Inflammatory macrophage (primary cell): Measurements from ENCODE around the gene NTRK2.

Source experiments
- DNase-seq, 2 donors: peaks; one replicate each; pipeline ENCODE4 v3.0.0-alpha.2; 2020 to 2022

NTRK2 gene

GRCh38 chr9:84821431-84821830 lies 151.9 kb downstream of the NTRK2 start:
- DNase-seq, result no peak

- no peak for DNase-seq
Observed at GRCh38 chr9:84822589-84823233, 153.2 kb downstream of the NTRK2 start.

DNA sequence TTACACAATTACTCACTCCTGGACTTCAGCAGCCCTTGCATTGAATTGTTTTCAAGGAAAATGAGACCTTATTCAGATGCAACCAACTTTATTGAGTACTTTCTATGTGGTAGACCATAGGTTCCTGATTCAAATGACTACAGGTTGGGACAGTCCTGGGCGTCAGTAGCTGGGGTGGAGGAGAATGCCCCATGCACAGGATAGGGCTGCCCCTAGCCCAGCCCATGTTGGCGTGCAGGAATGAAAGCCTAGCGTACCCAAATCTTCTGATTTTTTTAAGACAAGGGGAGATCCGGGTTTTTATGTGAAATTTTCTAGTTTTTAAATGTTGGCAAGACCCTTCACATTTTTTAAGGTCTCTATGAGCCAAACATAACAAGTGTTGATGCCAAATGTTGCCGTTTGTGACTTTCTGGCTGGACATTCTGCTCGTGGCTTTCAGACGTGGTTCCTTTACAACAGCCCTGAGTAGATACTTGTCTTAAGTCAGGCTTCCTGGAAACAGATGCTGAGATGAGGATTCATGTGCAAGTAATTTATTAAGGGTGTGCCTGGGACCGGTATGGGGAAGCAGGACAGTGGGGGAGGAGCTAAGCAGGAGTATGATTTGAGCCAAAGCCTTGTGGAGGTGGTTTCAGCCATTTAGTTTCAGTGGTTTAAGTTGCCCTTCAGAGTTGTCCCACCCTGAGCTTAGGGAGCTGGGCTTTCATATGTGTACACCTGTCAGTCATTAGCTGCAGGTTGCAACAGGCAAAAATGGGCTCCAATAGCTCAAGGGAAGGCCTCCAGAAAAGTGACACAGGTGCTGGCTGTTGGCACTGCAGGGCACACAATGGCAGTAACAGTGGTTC lies 154.1 kb downstream of the NTRK2 start:
- DNase-seq, result no peak

GRCh38 chr9:84827216-84827765 lies 157.8 kb downstream of the NTRK2 start:
- DNase-seq, result no peak

- DNase-seq, result no peak
Observed at GRCh38 chr9:84828046-84828445, 158.5 kb downstream of the NTRK2 start.

GRCh38 chr9:84829471-84829870 lies 159.9 kb downstream of the NTRK2 start:
- no peak for DNase-seq

DNA sequence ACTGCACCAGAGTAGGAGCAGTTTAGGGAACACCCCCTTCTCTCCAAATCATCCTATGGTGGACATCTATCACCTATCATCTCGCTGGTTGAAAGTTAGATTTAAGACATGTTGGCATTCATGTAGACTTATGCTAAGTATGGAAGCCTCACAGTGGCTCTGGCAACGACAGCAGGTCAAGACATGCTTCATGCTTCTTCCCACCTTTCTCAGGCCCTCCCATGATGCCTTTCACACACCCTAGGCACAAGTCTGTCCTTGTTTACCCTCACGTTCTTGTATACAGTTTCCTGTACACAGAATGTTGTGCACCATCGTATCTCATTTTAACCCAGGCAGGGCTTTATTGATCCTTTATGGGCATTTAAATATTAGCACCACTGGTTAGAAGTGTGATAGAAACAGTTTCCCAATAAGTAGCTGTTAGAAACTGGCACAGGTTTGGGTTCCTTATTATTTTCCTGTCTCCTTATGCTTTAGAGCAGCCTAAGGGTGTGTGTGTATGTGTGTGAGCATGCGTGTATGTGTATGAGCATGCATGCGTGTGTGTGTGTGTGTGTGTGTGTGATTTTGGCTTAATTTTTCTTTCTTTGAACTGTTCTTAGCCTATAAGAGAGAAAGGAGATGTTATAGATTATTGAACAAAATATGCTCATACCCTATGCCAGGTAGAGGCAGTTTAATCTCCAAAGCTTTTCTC lies 160.6 kb downstream of the NTRK2 start:
- DNase-seq, result no peak

DNA sequence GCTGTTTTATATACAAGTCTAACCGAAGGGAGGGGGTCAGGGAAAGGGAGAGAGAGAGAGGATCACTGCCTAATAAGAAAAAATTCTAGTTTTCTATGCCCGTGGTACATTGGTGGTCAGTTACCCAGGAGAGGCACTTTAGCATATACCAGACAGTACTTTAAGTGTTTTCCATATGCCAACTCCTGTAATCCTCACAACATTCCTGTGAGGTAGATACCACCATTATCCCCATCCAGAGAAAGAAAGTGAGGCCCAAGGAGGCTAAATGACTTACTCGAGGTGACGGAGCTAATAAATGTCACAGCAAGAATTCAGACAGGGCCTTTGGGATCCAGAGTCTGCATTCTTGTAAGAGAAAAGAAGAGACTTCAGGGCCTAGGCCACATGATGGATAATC lies 161.8 kb downstream of the NTRK2 start:
- no peak for DNase-seq

DNA sequence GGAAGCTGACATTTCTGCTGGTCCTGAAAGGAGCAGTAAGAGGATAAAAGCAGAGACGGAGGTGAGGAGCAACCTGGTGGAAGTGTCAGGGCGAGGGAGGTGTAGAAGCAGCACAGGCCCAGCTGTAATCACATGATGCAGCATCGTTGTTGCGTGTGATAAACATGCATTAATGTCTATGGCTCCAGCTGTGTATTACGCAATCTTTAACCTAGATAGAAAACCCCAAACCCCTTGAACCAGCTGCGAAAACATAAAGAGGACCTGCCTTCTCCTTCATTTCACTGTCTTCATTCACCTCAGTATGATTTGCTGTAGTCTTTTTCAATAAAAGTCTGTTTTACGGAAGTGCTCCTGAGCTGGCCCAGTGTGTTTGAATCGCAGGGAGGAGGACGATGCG lies 162.9 kb downstream of the NTRK2 start:
- no peak for DNase-seq

DNA sequence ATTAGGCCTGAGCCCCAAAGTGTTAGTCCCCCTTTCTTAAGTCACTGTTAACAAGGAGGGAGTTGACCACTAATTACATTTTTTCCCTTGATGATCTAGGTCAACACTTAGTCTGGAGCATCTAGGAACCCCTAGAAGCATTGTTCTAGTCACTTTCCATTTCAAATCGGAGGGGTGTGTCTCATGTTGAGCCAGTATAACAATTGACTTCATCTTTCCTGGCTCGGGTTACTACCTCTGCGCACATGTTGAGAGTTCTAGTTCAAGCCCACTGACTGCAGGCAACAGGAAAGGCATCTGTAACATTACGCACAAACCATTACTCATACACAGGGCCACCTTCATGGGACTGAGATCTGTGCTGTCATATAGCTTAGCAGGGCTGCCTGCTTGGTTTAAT lies 164.9 kb downstream of the NTRK2 start:
- no peak for DNase-seq

DNA sequence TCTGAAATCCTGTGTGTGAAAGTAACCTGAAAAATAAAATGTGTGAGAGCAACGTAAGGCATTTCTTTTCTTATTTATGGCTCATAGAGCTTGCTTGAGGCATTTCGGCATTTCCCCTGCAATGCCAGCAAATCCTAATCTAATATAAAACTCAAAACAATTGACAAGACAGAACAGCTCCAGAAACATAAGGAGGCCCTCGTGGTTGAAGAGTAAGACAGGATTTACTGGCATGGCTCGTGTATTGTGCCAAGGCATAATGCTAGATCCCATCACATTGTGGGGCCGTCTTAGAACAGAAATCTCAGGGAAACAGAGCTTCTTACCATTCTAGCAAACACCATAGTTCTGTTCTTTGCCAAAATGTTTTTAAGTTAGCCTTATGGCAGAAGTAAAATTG lies 166.2 kb downstream of the NTRK2 start:
- DNase-seq, result no peak

DNA sequence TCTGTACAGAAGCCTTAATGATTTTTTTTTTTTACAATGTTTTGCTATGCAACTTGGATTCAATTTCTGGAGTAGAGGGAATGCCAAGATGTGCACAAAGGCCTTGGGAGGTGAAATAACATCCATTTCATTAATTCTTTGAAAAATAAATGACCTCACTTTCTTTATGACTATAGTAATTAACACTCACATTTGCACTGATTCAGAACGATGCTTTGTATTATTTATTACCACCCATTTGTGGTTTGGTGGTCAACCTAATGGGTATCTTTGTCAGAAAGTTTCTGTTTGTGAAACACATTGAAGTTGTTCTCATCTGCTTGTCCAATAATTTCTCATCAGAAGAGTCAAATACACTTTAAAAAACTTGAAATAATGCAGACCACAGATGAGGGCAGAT lies 169.3 kb downstream of the NTRK2 start:
- no peak for DNase-seq

DNA sequence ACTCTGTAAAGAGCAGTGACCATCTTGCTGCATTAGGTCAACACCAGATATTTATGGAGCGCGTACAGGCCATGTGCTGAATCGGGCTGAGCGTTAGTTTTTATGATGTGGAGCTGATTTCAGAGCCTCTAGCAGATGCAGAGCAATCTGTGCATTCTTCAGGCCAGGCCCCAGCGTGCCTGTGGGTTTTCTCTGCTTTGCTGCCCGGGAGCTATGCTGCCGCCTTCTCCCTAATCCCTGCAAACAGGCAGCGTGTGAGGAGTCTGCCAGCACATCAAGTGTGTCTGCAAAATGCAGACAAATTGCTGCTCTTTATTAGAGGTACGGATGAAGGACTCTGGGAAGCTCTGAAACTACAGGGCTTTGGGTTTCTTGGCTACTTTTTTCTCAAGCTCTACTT lies 170.0 kb downstream of the NTRK2 start:
- DNase-seq, result no peak

DNA sequence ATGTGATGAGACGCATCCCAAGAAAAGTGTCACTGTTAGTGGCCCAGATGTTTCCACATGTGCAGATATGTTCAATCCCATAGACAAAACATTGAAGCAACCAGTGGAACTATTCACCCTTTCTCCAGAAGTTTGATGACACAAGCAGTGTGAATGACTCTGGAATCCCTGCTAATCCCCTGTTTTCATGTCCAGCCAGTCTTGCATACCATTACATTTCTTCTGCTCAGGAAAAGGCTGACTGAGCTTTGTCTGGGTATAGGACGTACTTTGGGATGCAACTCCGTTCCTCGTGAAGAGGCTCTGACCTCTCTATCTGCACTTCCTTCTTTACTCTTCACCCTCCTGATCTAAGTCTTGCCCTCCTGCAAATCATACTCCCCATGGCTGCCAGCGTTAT lies 172.4 kb downstream of the NTRK2 start:
- no peak for DNase-seq

GRCh38 chr9:84843175-84843824 lies 173.8 kb downstream of the NTRK2 start:
- DNase-seq, result no peak

GRCh38 chr9:84845956-84846900 lies 176.7 kb downstream of the NTRK2 start:
- DNase-seq, result no peak

GRCh38 chr9:84846906-84847305 lies 177.4 kb downstream of the NTRK2 start:
- no peak for DNase-seq

- no peak for DNase-seq
Observed at GRCh38 chr9:84849049-84849448, 179.5 kb downstream of the NTRK2 start.

DNA sequence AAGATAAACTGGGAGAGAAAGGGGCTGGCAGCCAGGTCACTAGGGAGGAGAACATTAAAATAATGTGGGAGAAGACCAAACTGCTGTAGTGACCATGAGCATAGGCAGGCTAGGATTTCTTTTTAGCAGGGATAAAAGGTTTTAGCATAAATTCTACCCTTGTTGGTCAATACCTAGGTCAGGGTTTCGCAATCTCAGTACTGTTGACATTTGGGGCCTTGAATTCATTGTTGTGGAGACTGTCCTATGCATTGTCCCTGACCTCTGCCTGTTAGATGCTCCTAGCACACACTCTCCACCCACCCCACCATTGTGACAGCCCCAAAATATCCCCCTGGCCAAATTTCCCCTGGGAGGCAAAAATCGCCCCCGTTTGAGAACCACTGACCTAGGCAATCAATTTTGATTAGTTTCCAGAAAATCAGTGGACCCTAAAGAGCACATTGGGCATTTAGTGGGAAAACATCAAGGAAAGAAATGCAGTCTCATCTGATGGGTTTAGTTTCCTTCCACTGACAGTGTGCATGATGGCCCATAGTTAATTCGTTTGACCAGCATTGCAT lies 181.4 kb downstream of the NTRK2 start:
- no peak for DNase-seq

DNA sequence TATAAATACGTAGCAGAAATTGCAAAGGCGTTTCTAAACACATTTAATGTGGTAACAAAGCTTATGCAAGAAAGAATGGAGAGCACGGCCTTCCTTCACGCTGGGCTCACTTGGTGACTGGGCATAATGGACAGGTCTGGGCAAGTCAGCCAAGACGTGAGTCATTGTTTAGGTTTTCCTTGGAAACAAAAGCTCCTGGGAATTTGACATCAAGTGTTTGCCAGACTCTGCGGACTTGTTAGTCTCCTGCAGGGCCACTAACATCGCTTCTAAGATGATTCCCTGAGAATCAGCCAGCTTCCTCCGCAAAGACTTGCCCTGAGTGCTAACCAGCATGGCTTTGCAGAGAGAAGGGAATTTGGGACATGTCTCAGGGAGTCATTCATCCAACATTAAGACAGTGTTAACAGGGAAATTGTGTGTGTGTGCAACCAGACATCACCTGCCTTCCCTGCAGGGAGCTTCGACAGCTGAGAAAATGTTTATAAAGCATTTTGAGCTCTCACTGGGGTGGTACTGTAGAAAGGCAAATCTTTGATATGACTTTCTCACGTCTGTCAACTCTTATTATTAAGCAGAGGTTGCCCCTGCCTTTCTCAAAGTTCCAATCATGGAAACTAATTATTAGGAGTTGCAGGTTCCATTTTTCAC lies 182.5 kb downstream of the NTRK2 start:
- DNase-seq, result no peak
